OCI-LY1 (cell line): ENCODE data around the gene C3orf22.

Experiments
- EZH2 ChIP-seq: fragments of 200-600 bp; sonication (generic), shearing (Covaris generic); IDR thresholded peaks from 2 replicates; pipeline ENCODE4 v1.8.0; 2017; ENCODE audit warnings: borderline replicate concordance, mixed run types, mild to moderate bottlenecking, antibody characterized with exemption, low read length, moderate library complexity, mixed read lengths
- TF ChIP-seq, protein P1 (sequence below): fragments of 200-600 bp; sonication (generic), shearing (Covaris generic); IDR thresholded peaks from 2 replicates; pipeline ENCODE4 v1.5.1; 2017; ENCODE audit warnings: mild to moderate bottlenecking, antibody characterized with exemption, low read length, moderate library complexity, mixed read lengths

DNA sequence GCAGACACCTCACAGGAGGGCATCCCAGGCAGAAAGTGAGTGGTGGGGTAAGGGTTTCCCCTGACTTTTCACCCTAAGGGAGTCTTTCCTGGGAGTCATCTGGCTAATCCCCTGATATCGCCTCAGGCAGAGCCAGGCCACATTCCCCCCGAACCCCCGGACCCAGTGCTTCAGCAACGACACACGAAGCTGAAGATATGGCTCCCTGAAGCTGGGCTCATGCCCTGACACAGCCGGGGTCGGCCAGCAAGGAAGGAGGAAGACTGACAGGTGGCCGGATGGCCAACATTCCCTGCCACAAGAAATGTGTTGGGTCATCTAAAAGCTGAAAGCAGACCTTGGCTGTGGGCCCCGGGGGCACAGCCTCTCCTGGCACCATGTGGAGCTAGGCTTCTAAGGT is 20.4 kb downstream of the C3orf22 start:
- TF ChIP-seq, protein P1, sequence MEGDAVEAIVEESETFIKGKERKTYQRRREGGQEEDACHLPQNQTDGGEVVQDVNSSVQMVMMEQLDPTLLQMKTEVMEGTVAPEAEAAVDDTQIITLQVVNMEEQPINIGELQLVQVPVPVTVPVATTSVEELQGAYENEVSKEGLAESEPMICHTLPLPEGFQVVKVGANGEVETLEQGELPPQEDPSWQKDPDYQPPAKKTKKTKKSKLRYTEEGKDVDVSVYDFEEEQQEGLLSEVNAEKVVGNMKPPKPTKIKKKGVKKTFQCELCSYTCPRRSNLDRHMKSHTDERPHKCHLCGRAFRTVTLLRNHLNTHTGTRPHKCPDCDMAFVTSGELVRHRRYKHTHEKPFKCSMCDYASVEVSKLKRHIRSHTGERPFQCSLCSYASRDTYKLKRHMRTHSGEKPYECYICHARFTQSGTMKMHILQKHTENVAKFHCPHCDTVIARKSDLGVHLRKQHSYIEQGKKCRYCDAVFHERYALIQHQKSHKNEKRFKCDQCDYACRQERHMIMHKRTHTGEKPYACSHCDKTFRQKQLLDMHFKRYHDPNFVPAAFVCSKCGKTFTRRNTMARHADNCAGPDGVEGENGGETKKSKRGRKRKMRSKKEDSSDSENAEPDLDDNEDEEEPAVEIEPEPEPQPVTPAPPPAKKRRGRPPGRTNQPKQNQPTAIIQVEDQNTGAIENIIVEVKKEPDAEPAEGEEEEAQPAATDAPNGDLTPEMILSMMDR: no peak
- no peak for TF ChIP-seq EZH2
